IMR-90 (cell line): ENCODE measurements around the gene TSPAN14. TPM values are rescaled to one million over a fixed set of nuclear protein-coding genes. Genes with fewer than 3 reads are reported as not detected.

Source experiments
- ATAC-seq: fragments of 200-7000 bp; cut with Tn5 transposase; 2 replicates; pipeline ENCODE4 v1.9.1; 2020; ENCODE audit warnings: low read depth, mild to moderate bottlenecking, moderate library complexity
- BruUV-seq: library from RNA; stranded (reverse); fragments of 400-500 nt; replicated peaks from 2 replicates; lab custom pipeline; 2021; lab: Mats Ljungman, UMichigan
- CTCF ChIA-PET: fragments of 300-600 bp; formaldehyde crosslinking; extraction: SDS; loops from one replicate; lab custom pipeline; 2021; ENCODE audit warnings: antibody characterized with exemption; lab: Yijun Ruan, JAX
- POLR2A ChIA-PET: fragments of 300-600 bp; sonication (Branson Sonifier 250); formaldehyde crosslinking; loops from one replicate; lab custom pipeline; 2022; ENCODE audit warnings: antibody characterized with exemption; ENCODE audit not compliant: unreplicated experiment; lab: Charles Lee
- DNase-seq: peaks from one replicate; pipeline ENCODE4 v3.0.0; 2013
- H2AFZ ChIP-seq: replicated peaks from 2 replicates; pipeline ENCODE3; 2013; ENCODE audit warnings: low read length, mild to moderate bottlenecking; ENCODE audit not compliant: poor library complexity
- H2AK5ac ChIP-seq: 2 replicates; pipeline ENCODE4 v1.6.1; 2013; ENCODE audit warnings: low read depth, low read length, inconsistent platforms
- H2AK9ac ChIP-seq: replicated peaks from 2 replicates; pipeline ENCODE3; 2013; ENCODE audit warnings: mild to moderate bottlenecking, low read depth, low read length, moderate library complexity; ENCODE audit not compliant: poor library complexity
- H2BK120ac ChIP-seq: 2 replicates; pipeline ENCODE4 v1.6.1; 2013; ENCODE audit warnings: low read depth, low read length, inconsistent platforms
- H2BK15ac ChIP-seq: 3 replicates; pipeline ENCODE4 v1.6.1; 2013; ENCODE audit warnings: low read depth, low read length, inconsistent platforms
- H2BK20ac ChIP-seq: 2 replicates; pipeline ENCODE4 v1.6.1; 2013; ENCODE audit warnings: low read depth, mild to moderate bottlenecking, inconsistent platforms, low read length, moderate library complexity
- H2BK5ac ChIP-seq: 2 replicates; pipeline ENCODE4 v1.6.1; 2013; ENCODE audit warnings: mild to moderate bottlenecking, low read depth, low read length, inconsistent platforms; ENCODE audit not compliant: poor library complexity, severe bottlenecking
- H3K14ac ChIP-seq: replicated peaks from 2 replicates; pipeline ENCODE4 v1.6.1; 2013; ENCODE audit warnings: low read depth, low read length, inconsistent platforms
- H3K18ac ChIP-seq: 2 replicates; pipeline ENCODE4 v1.6.1; 2013; ENCODE audit warnings: low read depth, low read length, control low read depth
- H3K23ac ChIP-seq: 2 replicates; pipeline ENCODE4 v1.6.1; 2013; ENCODE audit warnings: low read depth, low read length, inconsistent platforms
- H3K27ac ChIP-seq: 2 replicates; pipeline ENCODE4 v1.5.1; 2013; ENCODE audit warnings: mild to moderate bottlenecking, control low read depth, low read length; ENCODE audit not compliant: insufficient read depth
- H3K27me3 ChIP-seq: 2 replicates; pipeline ENCODE4 v1.6.1; 2013; ENCODE audit warnings: low read length; ENCODE audit not compliant: control insufficient read depth, insufficient read depth
- H3K36me3 ChIP-seq: 2 replicates; pipeline ENCODE4 v1.6.1; 2013; ENCODE audit warnings: low read length, mixed read lengths; ENCODE audit not compliant: control insufficient read depth, insufficient read depth
- H3K4ac ChIP-seq: 2 replicates; pipeline ENCODE4 v1.6.1; 2013; ENCODE audit warnings: low read depth, low read length, inconsistent platforms
- H3K4me1 ChIP-seq: 2 replicates; pipeline ENCODE4 v1.6.1; 2013; ENCODE audit warnings: low read length, mixed read lengths; ENCODE audit not compliant: control insufficient read depth, insufficient read depth
- H3K4me2 ChIP-seq: 2 replicates; pipeline ENCODE4 v1.6.1; 2013; ENCODE audit warnings: low read depth, mild to moderate bottlenecking, control low read depth, low read length, moderate library complexity
- H3K4me3 ChIP-seq: 2 replicates; pipeline ENCODE4 v1.5.1; 2013; ENCODE audit warnings: low read depth, mild to moderate bottlenecking, control low read depth, low read length, moderate library complexity; ENCODE audit not compliant: insufficient read depth
- H3K56ac ChIP-seq: 2 replicates; pipeline ENCODE4 v1.6.1; 2013; ENCODE audit warnings: low read length, inconsistent platforms; ENCODE audit not compliant: insufficient read depth; ENCODE audit errors: extremely low read depth
- H3K79me1 ChIP-seq, 2 experiments: 2 replicates each; pipeline ENCODE4 v1.6.1; 2013; ENCODE audit warnings: low read length in 2 of 2, inconsistent platforms in 1 of 2, low read depth in 1 of 2
- H3K9ac ChIP-seq: 2 replicates; pipeline ENCODE4 v1.6.1; 2013; ENCODE audit warnings: low read depth, low read length, control low read depth
- H3K9me1 ChIP-seq: 2 replicates; pipeline ENCODE4 v1.6.1; 2013; ENCODE audit warnings: low read length, inconsistent platforms; ENCODE audit not compliant: insufficient read depth
- H3K9me3 ChIP-seq: 2 replicates; pipeline ENCODE4 v1.6.1; 2013; ENCODE audit warnings: low read length; ENCODE audit not compliant: control insufficient read depth, insufficient read depth
- H4K20me1 ChIP-seq: 2 replicates; pipeline ENCODE4 v1.6.1; 2013; ENCODE audit warnings: low read length, inconsistent platforms; ENCODE audit not compliant: insufficient read depth
- H4K5ac ChIP-seq: 2 replicates; pipeline ENCODE4 v1.6.1; 2013; ENCODE audit warnings: mild to moderate bottlenecking, low read depth, low read length, control low read depth
- H4K8ac ChIP-seq, 2 experiments: 2 replicates each; pipeline ENCODE4 v1.6.1; 2013; ENCODE audit warnings: low read depth in 2 of 2, low read length in 2 of 2, control low read depth in 1 of 2, inconsistent platforms in 1 of 2
- H4K91ac ChIP-seq: 2 replicates; pipeline ENCODE4 v1.6.1; 2013; ENCODE audit warnings: low read depth, low read length, inconsistent platforms; ENCODE audit not compliant: insufficient read depth
- CHD1 ChIP-seq: IDR thresholded peaks from 2 replicates; pipeline ENCODE4 v1.6.1; 2012; ENCODE audit warnings: low read depth, low read length, improper control_type of control experiment
- MAZ ChIP-seq: IDR thresholded peaks from 2 replicates; pipeline ENCODE4 v1.6.1; 2012; ENCODE audit warnings: low read depth, mild to moderate bottlenecking, low read length, improper control_type of control experiment, moderate library complexity, borderline replicate concordance
- MXI1 ChIP-seq: IDR thresholded peaks from 2 replicates; pipeline ENCODE4 v1.6.1; 2012; ENCODE audit warnings: low read depth, mild to moderate bottlenecking, low read length, moderate library complexity, borderline replicate concordance
- POLR2A ChIP-seq: IDR thresholded peaks from 2 replicates; pipeline ENCODE4 v1.6.1; 2012; ENCODE audit warnings: mild to moderate bottlenecking, low read depth, low read length
- RAD21 ChIP-seq: IDR thresholded peaks from 2 replicates; pipeline ENCODE4 v1.6.1; 2012; ENCODE audit warnings: low read length, improper control_type of control experiment
- RCOR1 ChIP-seq: IDR thresholded peaks from 2 replicates; pipeline ENCODE4 v1.6.1; 2012; ENCODE audit warnings: mild to moderate bottlenecking, low read length, improper control_type of control experiment; ENCODE audit not compliant: insufficient replicate concordance
- RFX5 ChIP-seq: IDR thresholded peaks from 2 replicates; pipeline ENCODE4 v1.8.0; 2012; ENCODE audit warnings: low read depth, mild to moderate bottlenecking, low read length, moderate library complexity
- WGBS, 2 experiments: methylation state at CpG; one replicate each; pipeline versions ENCODE4 v1.1.5 to v1.1.7; 2013; ENCODE audit warnings: missing lambda C conversion rate in 2 of 2; ENCODE audit not compliant: insufficient read length in 1 of 2; ENCODE audit errors: extremely low coverage in 2 of 2; 5-methylcytosine and 5-hydroxymethylcytosine counted together
- dilution Hi-C: fragments of 300-500 bp; cut with HindIII; formaldehyde crosslinking; loops from one replicate; pipeline ENCODE4 v1.14.3; 2018; ENCODE audit warnings: low sequenced_read_pairs; ENCODE audit not compliant: unreplicated experiment
- in situ Hi-C: fragments of 300-500 bp; cut with MboI; formaldehyde crosslinking; loops from 3 replicates; pipeline ENCODE4 v1.14.3; 2019; ENCODE audit warnings: low sequenced_read_pairs, inconsistent platforms, mixed read lengths
- intact Hi-C: fragments of 100-400 bp; cut with micrococcal nuclease; formaldehyde crosslinking; loops from 2 replicates; pipeline ENCODE4 v1.10.0; 2022
- polyA plus RNA-seq, 3 experiments: library from polyadenylated mRNA; depleted of rRNA; stranded (reverse); fragments of >200 nt; gene quantifications; 2 replicates each; pipeline ENCODE4 v1.2.3, GENCODE V29; 2012; ENCODE audit warnings: low replicate concordance in 1 of 3
- total RNA-seq: library from RNA; depleted of rRNA; stranded (reverse); fragments of >200 nt; gene quantifications from 2 replicates; pipeline ENCODE4 v1.2.3, GENCODE V29; 2012
- TF ChIP-seq, protein P1 (sequence below): conservative IDR thresholded peaks from 2 replicates; pipeline ENCODE4 v1.5.1; 2012; ENCODE audit warnings: mild to moderate bottlenecking, low read depth, low read length, improper control_type of control experiment
- TF ChIP-seq, protein P2 (sequence below): fragments of 150-350 bp; IDR thresholded peaks from 2 replicates; pipeline ENCODE4 v1.6.1; 2016; ENCODE audit warnings: low read depth, mild to moderate bottlenecking, low read length, moderate library complexity, borderline replicate concordance

Gene TSPAN14
- total and polyA plus RNA-seq, 2 of the 4 experiments (the other 2 are of a cell fraction): 18.5 to 43.0 TPM

DNA sequence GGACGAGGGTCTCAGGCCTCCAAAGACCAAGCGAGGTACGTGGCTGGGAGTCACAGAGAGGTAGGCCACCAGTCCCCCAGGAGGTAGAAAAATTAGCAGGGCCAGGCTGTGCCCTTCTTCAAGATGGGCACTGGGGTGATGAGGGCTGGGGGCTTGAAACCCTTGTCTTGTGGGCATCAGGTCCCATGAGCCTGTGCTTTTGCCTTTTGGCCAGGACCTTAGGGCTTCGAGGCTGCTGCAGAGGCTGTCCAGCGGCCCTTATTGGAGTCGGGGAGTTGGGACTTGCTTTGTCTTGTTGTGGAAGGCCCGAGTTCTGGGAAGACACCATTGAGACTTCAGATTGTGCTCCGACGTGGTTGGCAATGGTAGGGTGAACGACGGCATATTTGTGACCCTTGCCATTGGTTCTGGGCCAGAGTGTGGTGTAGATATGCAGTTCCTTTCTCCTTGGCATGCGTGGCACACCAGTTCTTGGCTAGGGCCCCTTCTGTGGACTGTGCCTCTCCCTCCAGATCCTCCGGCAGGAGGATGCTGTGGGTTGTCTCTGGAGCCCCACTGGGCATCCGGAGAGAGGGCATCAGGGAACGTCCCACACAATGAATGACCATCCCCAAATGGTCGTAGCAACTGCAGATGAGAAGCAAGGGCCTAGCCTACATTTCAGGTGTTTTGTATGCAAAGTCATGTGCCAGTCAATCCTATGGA, 84.5 kb downstream of the TSPAN14 start:
- no peak for DNase-seq
- no TSS peak for BruUV-seq
- intact Hi-C loops (no loop called here), in situ Hi-C loops (no loop called here), dilution Hi-C loops (no loop called here)
- no peak overlapping the region for H3K14ac ChIP-seq
- no peak overlapping the region for H2BK15ac ChIP-seq
- no peak overlapping the region for H2BK5ac ChIP-seq
- H3K9ac ChIP-seq: no peak overlapping the region
- no peak overlapping the region for H4K5ac ChIP-seq
- no peak overlapping the region for H3K4me2 ChIP-seq
- no peak overlapping the region for H4K91ac ChIP-seq
- no peak overlapping the region for H3K56ac ChIP-seq
- no peak overlapping the region for H2BK20ac ChIP-seq
- H3K9me1 ChIP-seq: no peaks in the 10 kb centered on the region
- POLR2A ChIA-PET: no interaction called here
- H2AFZ ChIP-seq: no peak overlapping the region
- H2AK5ac ChIP-seq: no peak overlapping the region
- H3K27me3 ChIP-seq: peaks cover 11% of the 10 kb centered on the region
- no peak overlapping the region for H3K4me3 ChIP-seq
- no peaks in the 10 kb centered on the region for H3K36me3 ChIP-seq
- no peak overlapping the region for H3K27ac ChIP-seq
- CTCF ChIA-PET: no interaction called here
- no peaks in the 10 kb centered on the region for H3K4me1 ChIP-seq
- WGBS, 2 experiments: 85% methylated on average over 7 of the region's 16 CpGs; no CpG with 5 or more reads in 1 of the 2 experiments
- no peaks in the 10 kb centered on the region for H3K9me3 ChIP-seq
- no peak overlapping the region for H2AK9ac ChIP-seq
- no peak overlapping the region for H2BK120ac ChIP-seq
- no peak for ATAC-seq
- no peak overlapping the region for H3K18ac ChIP-seq
- no peak overlapping the region for H3K4ac ChIP-seq
- H4K20me1 ChIP-seq: no peaks in the 10 kb centered on the region
- H3K79me1 ChIP-seq: no peaks in the 10 kb centered on the region
- no peak overlapping the region for H4K8ac ChIP-seq
- no peak overlapping the region for H3K23ac ChIP-seq
- no peak for TF ChIP-seq RAD21
- no peak for TF ChIP-seq MAZ
- no peak for TF ChIP-seq RFX5
- TF ChIP-seq, protein P1, sequence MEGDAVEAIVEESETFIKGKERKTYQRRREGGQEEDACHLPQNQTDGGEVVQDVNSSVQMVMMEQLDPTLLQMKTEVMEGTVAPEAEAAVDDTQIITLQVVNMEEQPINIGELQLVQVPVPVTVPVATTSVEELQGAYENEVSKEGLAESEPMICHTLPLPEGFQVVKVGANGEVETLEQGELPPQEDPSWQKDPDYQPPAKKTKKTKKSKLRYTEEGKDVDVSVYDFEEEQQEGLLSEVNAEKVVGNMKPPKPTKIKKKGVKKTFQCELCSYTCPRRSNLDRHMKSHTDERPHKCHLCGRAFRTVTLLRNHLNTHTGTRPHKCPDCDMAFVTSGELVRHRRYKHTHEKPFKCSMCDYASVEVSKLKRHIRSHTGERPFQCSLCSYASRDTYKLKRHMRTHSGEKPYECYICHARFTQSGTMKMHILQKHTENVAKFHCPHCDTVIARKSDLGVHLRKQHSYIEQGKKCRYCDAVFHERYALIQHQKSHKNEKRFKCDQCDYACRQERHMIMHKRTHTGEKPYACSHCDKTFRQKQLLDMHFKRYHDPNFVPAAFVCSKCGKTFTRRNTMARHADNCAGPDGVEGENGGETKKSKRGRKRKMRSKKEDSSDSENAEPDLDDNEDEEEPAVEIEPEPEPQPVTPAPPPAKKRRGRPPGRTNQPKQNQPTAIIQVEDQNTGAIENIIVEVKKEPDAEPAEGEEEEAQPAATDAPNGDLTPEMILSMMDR: no peak
- TF ChIP-seq, protein P2, sequence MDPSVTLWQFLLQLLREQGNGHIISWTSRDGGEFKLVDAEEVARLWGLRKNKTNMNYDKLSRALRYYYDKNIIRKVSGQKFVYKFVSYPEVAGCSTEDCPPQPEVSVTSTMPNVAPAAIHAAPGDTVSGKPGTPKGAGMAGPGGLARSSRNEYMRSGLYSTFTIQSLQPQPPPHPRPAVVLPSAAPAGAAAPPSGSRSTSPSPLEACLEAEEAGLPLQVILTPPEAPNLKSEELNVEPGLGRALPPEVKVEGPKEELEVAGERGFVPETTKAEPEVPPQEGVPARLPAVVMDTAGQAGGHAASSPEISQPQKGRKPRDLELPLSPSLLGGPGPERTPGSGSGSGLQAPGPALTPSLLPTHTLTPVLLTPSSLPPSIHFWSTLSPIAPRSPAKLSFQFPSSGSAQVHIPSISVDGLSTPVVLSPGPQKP: no peak
- TF ChIP-seq RCOR1: no peak
- TF ChIP-seq MXI1: no peak
- no peak for TF ChIP-seq CHD1
- TF ChIP-seq POLR2A: no peak
